SU-DHL-6 (cell line): Measurements from ENCODE around the gene IL3.

Experiments used
- H2AFZ ChIP-seq: fragments of 200-600 bp; sonication (generic); 2 replicates; pipeline ENCODE4 v1.6.1; 2014; ENCODE audit warnings: low read depth, mild to moderate bottlenecking, moderate library complexity, mixed read lengths, antibody characterized with exemption, low read length; ENCODE audit not compliant: severe bottlenecking
- H3F3A ChIP-seq: fragments of 200-600 bp; shearing (Covaris generic); 2 replicates; pipeline ENCODE4 v1.6.0; 2016; ENCODE audit warnings: antibody characterized with exemption, mild to moderate bottlenecking; ENCODE audit not compliant: insufficient read depth
- H3K27ac ChIP-seq: fragments of 200-600 bp; sonication (generic); 2 replicates; pipeline ENCODE4 v1.5.1; 2016; ENCODE audit warnings: low read depth, mild to moderate bottlenecking, low read length, moderate library complexity, mixed read lengths
- H3K27me3 ChIP-seq: fragments of 200-600 bp; sonication (generic), shearing (Covaris generic); 2 replicates; pipeline ENCODE4 v1.6.0; 2014; ENCODE audit warnings: mild to moderate bottlenecking, low read length
- H3K36me3 ChIP-seq: fragments of 200-600 bp; sonication (generic); 2 replicates; pipeline ENCODE4 v1.6.1; 2014; ENCODE audit warnings: mild to moderate bottlenecking, low read length, mixed read lengths
- H3K4me2 ChIP-seq: fragments of 300-600, 200-600 bp; shearing (Covaris generic), sonication (generic); 2 replicates; pipeline ENCODE4 v1.6.0; 2014; ENCODE audit warnings: low read length, low read depth, mild to moderate bottlenecking; ENCODE audit not compliant: poor library complexity, severe bottlenecking
- H3K4me3 ChIP-seq: fragments of 200-600 bp; sonication (generic); 2 replicates; pipeline ENCODE4 v1.5.1; 2014; ENCODE audit warnings: antibody characterized with exemption, low read length, mild to moderate bottlenecking, mixed read lengths; ENCODE audit not compliant: insufficient read depth, poor library complexity, severe bottlenecking
- H3K79me2 ChIP-seq: fragments of 200-600 bp; sonication (generic); 2 replicates; pipeline ENCODE4 v1.6.1; 2014; ENCODE audit warnings: mild to moderate bottlenecking, low read length, moderate library complexity; ENCODE audit not compliant: insufficient read depth
- H3K9ac ChIP-seq: fragments of 200-600 bp; sonication (generic); 2 replicates; pipeline ENCODE4 v1.7.0; 2014; ENCODE audit warnings: mild to moderate bottlenecking, low read length
- H3K9me2 ChIP-seq: fragments of 200-600 bp; sonication (generic); replicated peaks from 2 replicates; pipeline ENCODE4 v1.6.1; 2014; ENCODE audit warnings: low read length; ENCODE audit not compliant: insufficient read depth
- H3K9me3 ChIP-seq: fragments of 200-600 bp; sonication (generic); 2 replicates; pipeline ENCODE4 v1.6.1; 2014; ENCODE audit warnings: low read length, mixed read lengths; ENCODE audit not compliant: insufficient read depth
- H4K20me1 ChIP-seq: fragments of 200-600 bp; sonication (generic); 2 replicates; pipeline ENCODE4 v1.6.1; 2014; ENCODE audit warnings: low read depth, mild to moderate bottlenecking, antibody characterized with exemption, low read length, moderate library complexity, mixed read lengths
- CTCF ChIP-seq: fragments of 200-600 bp; sonication (generic); IDR thresholded peaks from one replicate; pipeline ENCODE4 v1.5.1; 2017; ENCODE audit warnings: antibody characterized with exemption, mild to moderate bottlenecking, low read length, moderate library complexity; ENCODE audit not compliant: insufficient read depth, poor library complexity, severe bottlenecking
- EZH2phosphoT487 ChIP-seq: fragments of 200-600 bp; sonication (generic), shearing (Covaris generic); conservative IDR thresholded peaks from 2 replicates; pipeline ENCODE4 v1.6.1; 2018; ENCODE audit warnings: mild to moderate bottlenecking, antibody characterized with exemption, low read length, moderate library complexity, mixed read lengths

Gene IL3

DNA sequence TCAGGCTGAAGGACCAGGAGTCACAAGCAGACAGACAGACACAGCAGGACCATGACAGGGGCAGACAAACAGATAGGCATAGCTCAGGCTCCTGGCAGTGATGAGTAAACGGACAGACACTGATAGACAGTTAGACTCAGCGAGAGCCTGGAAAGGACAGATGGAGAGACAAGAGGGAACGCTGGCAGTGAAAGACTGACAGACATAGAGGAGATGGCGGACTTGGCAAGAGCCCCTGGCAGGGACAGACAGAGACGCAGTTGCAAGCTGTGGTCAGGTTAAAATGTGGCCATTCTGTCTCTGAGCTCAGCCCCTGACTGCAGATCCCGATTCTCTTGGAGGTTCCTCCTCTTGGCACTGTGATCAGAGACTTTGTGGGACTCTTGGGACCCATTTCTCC, 26.7 kb downstream of the IL3 start:
- Histone ChIP-seq H3F3A (no peaks in the 10 kb centered on the region), H3K9me3 (no peaks in the 10 kb centered on the region), H3K27ac (no peak overlapping the region), H2AFZ (no peak overlapping the region), H3K36me3 (no peaks in the 10 kb centered on the region), H3K9me2 (no peaks in the 10 kb centered on the region), H4K20me1 (no peaks in the 10 kb centered on the region), H3K4me2 (no peak overlapping the region), H3K79me2 (no peaks in the 10 kb centered on the region), H3K9ac (no peak overlapping the region), H3K4me3 (no peak overlapping the region), H3K27me3 (no peaks in the 10 kb centered on the region)
- no peak for TF ChIP-seq EZH2phosphoT487
- no peak for TF ChIP-seq CTCF

DNA sequence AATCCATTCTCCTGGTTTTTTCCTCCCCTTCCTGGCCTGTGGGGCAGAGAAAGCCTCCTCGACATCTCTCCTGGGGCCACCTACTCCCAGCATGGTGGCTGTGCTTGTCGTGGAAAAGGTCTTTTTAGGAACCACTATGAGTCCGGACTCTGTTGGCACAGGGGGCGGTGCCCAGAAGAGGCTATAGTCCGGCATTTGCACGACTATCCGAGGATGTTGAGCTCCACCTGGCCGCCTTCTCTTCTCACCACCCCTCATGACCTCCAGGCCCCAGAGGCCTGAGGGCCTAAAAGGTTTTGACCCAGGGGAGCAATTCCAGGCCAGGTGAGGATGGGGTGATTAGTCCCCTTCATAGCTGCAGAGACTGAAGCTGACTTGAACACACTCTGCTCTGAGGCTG, 27.2 kb downstream of the IL3 start:
- Histone ChIP-seq H3K27me3 (no peaks in the 10 kb centered on the region), H2AFZ (no peak overlapping the region), H3K36me3 (no peaks in the 10 kb centered on the region), H3K27ac (no peak overlapping the region), H3F3A (no peaks in the 10 kb centered on the region), H3K4me2 (no peak overlapping the region), H3K9me2 (no peaks in the 10 kb centered on the region), H4K20me1 (no peaks in the 10 kb centered on the region), H3K9ac (no peak overlapping the region), H3K9me3 (no peaks in the 10 kb centered on the region), H3K79me2 (no peaks in the 10 kb centered on the region), H3K4me3 (no peak overlapping the region)
- TF ChIP-seq CTCF (no peak), EZH2phosphoT487 (no peak)

- H3K4me3 ChIP-seq = no peak overlapping the region
- no peaks in the 10 kb centered on the region for H3F3A ChIP-seq
- H3K36me3 ChIP-seq = no peaks in the 10 kb centered on the region
- no peak overlapping the region for H3K9ac ChIP-seq
- no peaks in the 10 kb centered on the region for H3K79me2 ChIP-seq
- no peak overlapping the region for H3K4me2 ChIP-seq
- TF ChIP-seq EZH2phosphoT487 = no peak
- no peak for TF ChIP-seq CTCF
- no peaks in the 10 kb centered on the region for H3K9me2 ChIP-seq
- H4K20me1 ChIP-seq = no peaks in the 10 kb centered on the region
- no peak overlapping the region for H2AFZ ChIP-seq
- no peak overlapping the region for H3K27ac ChIP-seq
- no peaks in the 10 kb centered on the region for H3K27me3 ChIP-seq
- no peaks in the 10 kb centered on the region for H3K9me3 ChIP-seq
Observed at GRCh38 chr5:132089363-132089762, 28.9 kb downstream of the IL3 start.

DNA sequence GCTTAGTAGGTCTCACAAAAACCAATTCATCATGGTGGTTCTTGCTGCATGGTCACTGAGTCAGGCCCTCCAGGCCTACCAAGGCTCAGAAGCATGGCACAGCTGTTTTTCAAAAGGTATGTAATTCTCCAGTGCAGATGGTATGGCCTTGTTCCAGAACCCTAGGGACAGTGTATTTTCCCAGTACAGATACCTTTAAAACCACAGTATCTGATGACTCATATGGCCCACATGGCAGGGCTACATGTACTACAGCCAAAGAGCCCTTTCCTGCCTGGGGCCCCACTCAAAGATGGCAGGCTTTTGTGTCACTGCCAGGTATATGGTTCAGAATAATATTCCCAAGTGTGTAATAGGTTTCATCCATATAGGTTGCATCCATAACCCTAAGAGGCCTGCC, 29.7 kb downstream of the IL3 start:
- no peak for TF ChIP-seq EZH2phosphoT487
- H3K9me3 ChIP-seq = no peaks in the 10 kb centered on the region

More for the DNA sequence above, 29.7 kb downstream of the IL3 start:
- H3K4me2 ChIP-seq = no peak overlapping the region
- H3K9me2 ChIP-seq = no peaks in the 10 kb centered on the region
- H3F3A ChIP-seq = no peaks in the 10 kb centered on the region
- no peaks in the 10 kb centered on the region for H3K27me3 ChIP-seq
- no peaks in the 10 kb centered on the region for H3K36me3 ChIP-seq
- H4K20me1 ChIP-seq = no peaks in the 10 kb centered on the region
- no peaks in the 10 kb centered on the region for H3K79me2 ChIP-seq
- H2AFZ ChIP-seq = no peak overlapping the region
- H3K27ac ChIP-seq = no peak overlapping the region
- H3K4me3 ChIP-seq = no peak overlapping the region
- no peak overlapping the region for H3K9ac ChIP-seq
